ENCODE results near the gene TSPAN4.

DNA sequence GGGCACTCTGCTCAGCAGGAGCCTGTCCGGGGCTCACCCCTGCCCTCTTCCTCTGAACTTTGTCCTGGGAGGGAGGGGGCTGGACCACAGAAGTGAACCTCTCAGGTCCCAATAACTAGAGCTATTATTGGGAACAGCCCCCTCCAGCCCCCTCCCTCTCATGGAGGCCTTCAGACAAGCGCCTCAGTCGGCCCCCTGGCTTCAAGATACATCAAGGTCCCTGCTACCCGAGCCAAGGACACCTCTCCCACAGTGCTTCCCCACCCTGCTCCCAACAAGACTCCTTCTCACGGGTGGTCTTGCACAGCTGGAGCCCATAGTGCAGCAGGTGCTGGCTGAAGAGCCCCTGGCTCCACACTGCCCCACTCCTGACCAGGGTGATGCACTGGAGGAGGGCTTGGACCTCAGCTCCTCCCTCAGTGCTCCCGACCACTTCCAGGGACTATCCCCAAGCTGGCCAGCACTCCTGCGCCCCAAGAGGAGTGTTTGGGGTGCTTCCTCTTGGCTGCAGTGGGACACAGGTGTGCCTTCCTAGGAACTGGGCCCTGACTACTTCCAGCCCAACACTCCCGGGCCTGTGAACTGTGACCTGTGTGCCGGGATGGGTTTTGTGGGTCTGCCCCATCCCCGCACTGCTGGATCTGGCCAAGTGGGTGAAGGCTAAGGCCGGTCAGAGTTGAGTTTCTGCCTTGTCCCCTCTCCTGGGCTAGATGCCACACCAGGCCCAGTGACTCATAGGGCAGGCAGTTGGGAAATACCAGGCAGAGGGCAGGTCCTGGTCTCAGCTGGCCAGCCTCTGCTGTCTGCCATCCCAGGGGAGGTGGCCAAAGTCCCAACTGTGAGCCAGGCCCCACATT, 21.8 kb upstream of the TSPAN4 start:
- TF ChIP-seq, protein P1, sequence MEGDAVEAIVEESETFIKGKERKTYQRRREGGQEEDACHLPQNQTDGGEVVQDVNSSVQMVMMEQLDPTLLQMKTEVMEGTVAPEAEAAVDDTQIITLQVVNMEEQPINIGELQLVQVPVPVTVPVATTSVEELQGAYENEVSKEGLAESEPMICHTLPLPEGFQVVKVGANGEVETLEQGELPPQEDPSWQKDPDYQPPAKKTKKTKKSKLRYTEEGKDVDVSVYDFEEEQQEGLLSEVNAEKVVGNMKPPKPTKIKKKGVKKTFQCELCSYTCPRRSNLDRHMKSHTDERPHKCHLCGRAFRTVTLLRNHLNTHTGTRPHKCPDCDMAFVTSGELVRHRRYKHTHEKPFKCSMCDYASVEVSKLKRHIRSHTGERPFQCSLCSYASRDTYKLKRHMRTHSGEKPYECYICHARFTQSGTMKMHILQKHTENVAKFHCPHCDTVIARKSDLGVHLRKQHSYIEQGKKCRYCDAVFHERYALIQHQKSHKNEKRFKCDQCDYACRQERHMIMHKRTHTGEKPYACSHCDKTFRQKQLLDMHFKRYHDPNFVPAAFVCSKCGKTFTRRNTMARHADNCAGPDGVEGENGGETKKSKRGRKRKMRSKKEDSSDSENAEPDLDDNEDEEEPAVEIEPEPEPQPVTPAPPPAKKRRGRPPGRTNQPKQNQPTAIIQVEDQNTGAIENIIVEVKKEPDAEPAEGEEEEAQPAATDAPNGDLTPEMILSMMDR (IDR thresholded peaks at IDR 0.05 in 8 of 11, conservative IDR thresholded peaks at IDR 0.05 in 3 of 11): no peak
- TF ChIP-seq POLR2AphosphoS5 (IDR thresholded peaks at IDR 0.05): peak; percentile 31 to 74 (median 71)

All from spleen (tissue), 7 donors.